Measurements from ENCODE around the gene COX8C. TPM values are rescaled to one million over a fixed set of nuclear protein-coding genes. Genes with fewer than 3 reads are reported as not detected.
A peak's percentile ranks its signal among the peaks of the same experiment; 100 is the strongest.
"Not testable (repeated sequence)": the region's sequence is repeated elsewhere in the genome, so short reads cannot be mapped to it uniquely, and the experiment has no call there.

The COX8C gene
- polyA plus RNA-seq, 3 donors, result 0.43 to 0.78 (median 0.73) TPM

DNA sequence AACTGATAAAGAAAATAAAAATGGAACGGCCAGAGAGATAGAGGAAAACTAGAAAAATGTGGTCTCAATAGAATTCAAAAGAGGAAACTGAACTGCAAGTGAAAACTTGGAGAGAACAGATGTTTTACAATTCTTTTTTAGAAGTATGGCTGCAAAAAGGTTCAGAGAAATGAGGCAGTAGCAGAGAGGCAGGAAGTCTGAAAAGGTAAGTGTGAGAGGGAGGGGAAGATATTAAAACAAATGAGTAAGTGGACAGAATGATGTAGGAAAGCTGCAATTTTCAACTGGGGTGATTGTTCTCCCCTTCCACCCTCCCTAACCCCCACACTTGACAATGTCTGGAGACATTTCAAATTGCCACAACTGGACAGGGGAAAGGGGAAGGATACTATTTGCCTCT is 27.0 kb upstream of the COX8C start:
- no peak for DNase-seq

- DNase-seq, result no peak
These were observed 26.5 kb upstream of the COX8C start for GRCh38 chr14:93320489-93320888.

- no peak for DNase-seq
These were observed 23.9 kb upstream of the COX8C start for GRCh38 chr14:93322929-93323599.

DNA sequence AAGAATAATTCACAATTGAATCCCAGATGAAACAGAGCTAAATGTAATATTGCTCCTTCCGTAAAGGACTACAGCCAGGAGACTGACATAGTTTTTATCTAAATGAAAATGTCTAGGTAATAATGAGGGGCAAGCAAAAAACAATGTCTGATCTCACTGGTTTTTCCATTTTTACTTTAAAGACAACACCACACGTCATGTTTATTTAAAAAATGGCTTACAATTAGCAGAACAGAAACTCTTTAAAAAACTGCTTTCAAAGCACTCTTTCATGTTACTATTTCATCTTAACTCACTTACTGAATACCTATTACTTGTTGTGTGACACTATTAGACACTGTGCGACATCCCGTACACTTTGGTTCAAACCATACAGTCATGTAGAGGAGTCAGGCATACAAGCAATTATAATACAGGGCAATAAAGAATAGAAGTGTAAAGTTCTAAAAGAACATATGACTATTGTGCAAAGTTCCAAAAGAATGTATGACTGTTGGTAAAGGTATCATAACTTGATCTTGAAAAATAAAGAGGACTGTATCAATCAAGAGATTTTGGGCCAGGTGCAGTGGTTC is 23.3 kb upstream of the COX8C start:
- DNase-seq, result no peak

DNA sequence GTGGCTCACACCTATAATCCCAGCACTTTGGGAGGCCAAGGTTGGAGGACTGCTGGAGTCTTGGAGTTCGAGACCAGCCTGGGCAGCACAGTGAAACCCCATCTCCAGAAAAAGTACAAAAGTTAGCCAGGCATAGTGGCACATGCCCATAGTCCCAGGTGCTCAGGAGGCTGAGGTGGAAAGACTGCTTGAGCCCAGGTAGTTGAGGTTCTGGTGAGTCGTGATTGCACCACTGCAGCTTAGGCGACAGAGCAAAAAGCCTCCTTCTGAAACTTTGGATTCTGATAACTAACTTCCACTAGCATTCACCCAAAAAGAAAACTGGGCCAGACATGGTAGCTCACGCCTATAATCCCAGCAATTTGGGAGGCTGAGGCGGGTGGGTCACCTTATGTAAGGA is 20.8 kb upstream of the COX8C start:
- no peak for DNase-seq

- no peak for DNase-seq
These were observed 18.4 kb upstream of the COX8C start for GRCh38 chr14:93328546-93328945.

- peak; percentile 21 for DNase-seq
These were observed 16.9 kb upstream of the COX8C start for GRCh38 chr14:93329965-93330608.

DNA sequence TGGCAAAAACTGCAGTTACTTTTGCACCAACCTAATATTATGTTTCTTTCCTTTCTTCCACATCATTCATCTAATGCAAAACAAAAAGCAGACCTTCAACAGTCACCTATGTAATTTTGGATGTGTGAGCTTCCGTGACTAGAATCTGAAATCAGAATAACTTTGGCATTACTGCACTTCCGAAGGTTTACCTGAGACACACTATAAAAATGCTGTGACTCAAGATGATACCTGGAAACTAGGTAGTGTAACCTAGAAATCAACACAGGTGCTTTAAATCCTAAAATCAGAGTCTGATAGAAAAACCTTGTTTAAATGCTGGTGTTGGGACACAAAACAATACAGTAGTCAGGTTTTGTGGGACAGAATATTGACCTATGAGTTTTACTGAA is 16.4 kb upstream of the COX8C start:
- DNase-seq, result no peak

DNA sequence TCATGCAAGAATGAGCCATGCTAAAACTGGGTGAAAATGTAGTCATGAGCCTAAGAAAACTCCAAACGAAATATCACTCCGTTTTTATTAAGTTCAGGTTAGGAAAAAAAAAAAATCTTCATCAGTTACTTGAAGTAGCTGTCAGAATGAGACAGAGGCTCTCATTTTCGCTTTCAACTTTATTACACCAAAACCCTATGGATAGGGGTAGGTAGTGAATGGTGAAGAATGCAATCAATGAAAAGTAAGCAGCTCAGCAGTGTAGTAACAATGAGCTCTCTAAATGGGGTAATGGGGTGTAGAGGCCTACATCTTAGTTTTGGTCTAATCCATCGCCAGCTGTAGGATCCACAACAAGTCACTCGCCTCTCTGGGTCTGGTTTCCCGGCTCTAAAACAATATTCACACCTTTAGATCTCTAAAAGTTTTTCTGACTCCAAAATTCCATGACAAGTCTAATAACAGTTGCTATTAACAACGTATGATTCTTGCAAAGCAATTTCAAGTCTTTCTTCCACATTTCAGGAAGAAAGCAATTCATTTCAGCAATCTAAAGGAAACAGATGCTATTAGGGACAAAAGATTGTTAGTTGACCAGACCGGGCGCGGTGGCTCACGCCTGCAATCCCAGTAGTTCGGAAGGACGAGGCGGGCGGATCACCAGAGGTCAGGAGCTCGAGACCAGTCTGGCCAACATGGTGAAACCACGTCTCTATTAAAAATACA is 15.8 kb upstream of the COX8C start:
- DNase-seq, result no peak

DNA sequence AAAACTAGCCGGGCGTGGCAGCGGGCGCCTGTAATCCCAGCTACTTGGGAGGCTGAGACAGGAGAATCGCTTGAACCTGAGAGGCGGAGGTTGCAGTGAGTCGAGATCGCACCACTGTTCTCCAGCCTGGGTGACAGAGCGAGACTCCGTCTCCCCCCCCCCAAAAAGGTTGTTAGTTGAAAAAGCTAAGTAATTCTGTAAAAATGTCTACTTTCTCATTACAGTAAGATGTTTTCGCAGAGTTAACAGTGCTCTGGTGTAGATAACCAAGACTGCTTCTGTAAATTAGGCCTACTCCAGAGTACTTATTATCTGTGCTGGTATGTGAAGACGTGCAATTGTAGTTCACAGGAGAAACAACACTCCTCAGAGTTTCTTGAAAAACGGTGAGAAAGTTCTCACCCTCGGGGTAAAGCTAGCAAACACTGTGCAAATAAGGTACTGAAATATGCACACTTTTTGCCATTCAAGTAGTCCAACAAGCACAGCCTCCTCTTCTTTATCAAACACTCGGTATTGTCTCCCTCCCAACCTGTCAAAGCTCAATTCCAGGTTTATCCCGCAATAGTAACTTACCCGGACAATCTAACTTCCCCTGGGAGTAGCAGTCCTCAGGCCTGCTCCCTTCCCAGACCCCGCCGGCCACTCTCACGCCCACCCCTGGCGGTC is 15.1 kb upstream of the COX8C start:
- DNase-seq, result no peak

GRCh38 chr14:93332397-93332852 is 14.6 kb upstream of the COX8C start:
- DNase-seq, result peak; percentile 57

GRCh38 chr14:93332853-93333630 is 13.9 kb upstream of the COX8C start, which contains the start of gene BTBD7:
TSS of gene BTBD7 (minus strand) at chr14:93333036. CDS start at chr14:93296051, 36,985 bp downstream.
- peak; percentile 96 for DNase-seq

GRCh38 chr14:93333631-93334103 is 13.3 kb upstream of the COX8C start:
- no peak for DNase-seq

DNA sequence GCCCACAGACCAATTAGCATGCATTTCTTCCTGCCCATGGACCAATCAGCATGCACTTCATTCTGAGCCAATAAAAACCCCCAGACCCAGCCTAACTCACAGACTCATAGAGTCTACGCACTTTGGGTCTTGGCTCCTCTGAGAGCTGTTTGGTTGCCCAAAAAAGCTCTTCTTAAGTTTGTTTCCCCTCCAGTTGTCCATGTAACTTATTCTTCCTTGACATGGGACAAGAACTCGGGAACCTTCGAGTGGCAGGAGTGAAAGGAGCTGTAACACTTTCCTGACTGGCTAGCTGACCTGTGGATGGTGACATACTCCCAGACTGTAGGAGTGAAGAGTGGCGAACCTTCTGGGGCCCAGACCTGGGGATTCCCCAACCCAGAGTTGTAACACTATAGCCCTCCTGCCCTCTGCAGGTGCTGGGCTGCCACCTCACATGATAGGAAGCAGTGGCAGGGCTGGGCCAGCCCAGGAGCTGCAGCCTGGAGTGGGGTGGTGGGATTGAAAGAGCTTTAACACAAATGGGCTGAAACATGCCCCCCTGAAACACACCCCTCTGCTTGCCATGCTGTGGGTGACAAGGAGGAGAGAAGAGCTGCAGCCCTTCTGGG is 9.7 kb upstream of the COX8C start:
- DNase-seq, result no peak

DNA sequence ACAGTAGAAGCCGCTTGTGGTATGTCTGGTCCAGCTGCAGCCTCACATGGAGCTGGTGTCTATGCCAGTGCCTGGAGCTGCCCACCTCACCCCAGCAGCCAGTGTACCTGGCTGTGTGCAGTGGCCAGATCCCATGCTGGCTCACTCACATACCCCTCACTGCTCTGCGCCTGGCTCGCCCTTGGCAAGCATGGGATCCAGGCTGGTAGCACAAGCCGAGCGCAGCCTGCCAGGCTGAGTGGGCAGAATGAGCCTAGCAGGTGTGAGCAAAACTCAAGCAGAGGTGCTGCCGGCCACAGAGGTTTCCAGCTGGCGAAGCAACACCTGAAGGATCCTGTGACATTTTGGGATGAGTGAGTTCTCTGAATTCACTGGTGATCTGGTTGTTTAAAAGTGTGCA is 9.1 kb upstream of the COX8C start:
- no peak for DNase-seq

- no peak for DNase-seq
These were observed 3.7 kb upstream of the COX8C start for GRCh38 chr14:93343266-93343665.

DNA sequence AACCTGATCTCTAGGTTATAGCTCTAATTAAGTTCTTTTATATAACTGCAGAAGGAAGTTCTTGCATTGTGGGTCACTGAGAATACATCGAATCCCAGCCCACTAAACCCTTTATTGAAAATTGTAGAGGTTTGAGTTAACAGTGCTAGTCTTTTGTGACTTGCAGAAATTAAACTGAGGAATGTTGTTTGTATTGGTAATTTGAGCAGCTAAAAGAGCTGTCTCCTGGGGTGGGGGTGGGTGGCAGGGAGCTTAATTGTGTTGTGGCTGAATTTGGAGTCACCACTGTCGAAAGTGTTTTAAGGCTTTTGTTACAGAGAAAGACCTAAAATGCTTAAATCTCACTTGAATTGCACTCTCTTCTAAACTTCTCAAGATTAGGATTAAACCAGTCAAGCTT is 3.2 kb upstream of the COX8C start:
- no peak for DNase-seq

DNA sequence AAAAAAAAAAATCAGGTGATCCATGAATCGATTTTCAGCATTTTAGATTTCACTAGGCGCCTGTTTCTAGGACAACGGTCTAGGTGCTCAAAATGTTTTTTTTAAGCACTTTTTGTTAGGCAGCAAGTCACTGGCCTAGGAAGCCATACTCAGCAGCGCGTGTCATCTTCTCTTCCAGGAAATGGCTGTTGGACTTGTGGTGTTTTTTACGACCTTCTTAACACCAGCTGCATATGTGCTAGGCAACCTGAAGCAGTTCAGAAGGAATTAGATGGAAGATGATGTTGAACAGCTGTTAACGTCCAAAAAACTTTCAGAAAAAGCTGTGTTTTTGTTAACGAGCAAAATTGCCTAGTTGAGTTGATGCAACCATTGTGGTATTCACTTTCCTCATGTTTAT is 868 bp downstream of the COX8C start:
- DNase-seq, result no peak

DNA sequence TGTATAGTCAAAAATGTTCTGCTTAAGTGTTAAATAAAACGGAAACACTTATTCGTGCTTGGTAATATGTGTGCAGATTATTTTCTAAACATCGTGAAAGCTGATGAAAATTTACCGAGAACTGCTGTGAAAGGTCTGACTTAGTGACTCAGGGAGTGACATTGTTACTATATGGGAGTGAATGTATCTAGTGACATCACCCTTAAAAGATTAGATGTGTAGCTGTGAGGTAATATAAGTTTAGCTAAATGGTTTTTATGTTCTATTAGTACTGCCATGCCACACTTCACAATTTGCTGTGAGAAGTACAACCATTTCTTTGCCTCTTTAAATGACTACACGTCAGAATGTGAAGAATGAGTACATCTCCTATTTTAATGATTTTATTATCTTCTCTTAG is 1.3 kb downstream of the COX8C start:
- DNase-seq, result no peak

DNA sequence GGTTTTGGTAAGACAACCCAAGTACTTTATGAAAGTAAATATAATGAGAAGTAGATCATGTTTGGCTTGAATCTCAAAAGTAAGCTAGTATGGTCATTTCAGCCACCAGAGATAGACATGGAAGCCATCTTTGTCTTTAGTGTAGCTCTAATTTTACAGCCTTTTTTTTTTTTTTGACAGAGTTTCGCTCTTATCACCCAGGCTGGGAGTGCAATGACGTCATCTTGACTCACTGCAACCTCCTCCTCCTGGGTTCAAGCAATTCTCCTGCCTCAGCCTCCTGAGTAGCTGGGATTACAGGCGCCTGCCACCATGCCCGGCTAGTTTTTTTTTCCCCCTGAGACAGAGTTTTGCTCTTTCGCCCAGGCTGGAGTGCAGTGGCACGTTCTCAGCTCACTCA is 7.9 kb downstream of the COX8C start:
- not testable (repeated sequence) for DNase-seq

All from renal pelvis (tissue), 4 donors.